Mammary epithelial cell (primary cell): ENCODE measurements around the gene PCDHA8.

ENCODE experiments used
- EZH2 ChIP-seq: IDR thresholded peaks from 2 replicates; pipeline ENCODE4 v1.6.1; 2012; ENCODE audit warnings: low read length, inconsistent platforms, borderline replicate concordance
- TF ChIP-seq, protein P1 (sequence below), 2 donors: IDR thresholded peaks in 1 of 2; conservative IDR thresholded peaks in 1 of 2; 2 replicates each; pipeline ENCODE4 v1.5.1; 2011 to 2012; ENCODE audit warnings: inconsistent platforms in 2 of 2, low read length in 2 of 2, mild to moderate bottlenecking in 2 of 2, control low read depth in 1 of 2, low read depth in 1 of 2; ENCODE audit not compliant: insufficient read depth in 1 of 2; ENCODE audit errors: extremely low read depth in 1 of 2

DNA sequence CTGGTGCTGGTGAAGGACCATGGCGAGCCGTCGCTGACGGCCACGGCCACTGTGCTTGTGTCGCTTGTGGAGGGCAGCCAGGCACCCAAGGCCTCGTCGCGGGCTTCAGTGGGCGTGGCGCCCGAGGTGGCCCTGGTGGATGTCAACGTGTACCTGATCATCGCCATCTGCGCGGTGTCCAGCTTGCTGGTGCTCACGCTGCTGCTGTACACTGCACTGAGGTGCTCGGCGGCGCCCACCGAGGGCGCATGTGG lies 16.9 kb downstream of the PCDHA8 start:
- TF ChIP-seq, protein P1, sequence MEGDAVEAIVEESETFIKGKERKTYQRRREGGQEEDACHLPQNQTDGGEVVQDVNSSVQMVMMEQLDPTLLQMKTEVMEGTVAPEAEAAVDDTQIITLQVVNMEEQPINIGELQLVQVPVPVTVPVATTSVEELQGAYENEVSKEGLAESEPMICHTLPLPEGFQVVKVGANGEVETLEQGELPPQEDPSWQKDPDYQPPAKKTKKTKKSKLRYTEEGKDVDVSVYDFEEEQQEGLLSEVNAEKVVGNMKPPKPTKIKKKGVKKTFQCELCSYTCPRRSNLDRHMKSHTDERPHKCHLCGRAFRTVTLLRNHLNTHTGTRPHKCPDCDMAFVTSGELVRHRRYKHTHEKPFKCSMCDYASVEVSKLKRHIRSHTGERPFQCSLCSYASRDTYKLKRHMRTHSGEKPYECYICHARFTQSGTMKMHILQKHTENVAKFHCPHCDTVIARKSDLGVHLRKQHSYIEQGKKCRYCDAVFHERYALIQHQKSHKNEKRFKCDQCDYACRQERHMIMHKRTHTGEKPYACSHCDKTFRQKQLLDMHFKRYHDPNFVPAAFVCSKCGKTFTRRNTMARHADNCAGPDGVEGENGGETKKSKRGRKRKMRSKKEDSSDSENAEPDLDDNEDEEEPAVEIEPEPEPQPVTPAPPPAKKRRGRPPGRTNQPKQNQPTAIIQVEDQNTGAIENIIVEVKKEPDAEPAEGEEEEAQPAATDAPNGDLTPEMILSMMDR (conservative IDR thresholded peaks at IDR 0.05 in 1 of 2, IDR thresholded peaks at IDR 0.05 in 1 of 2; ENCODE audit: extremely low read depth in 1 of 2, insufficient read depth in 1 of 2, low read depth in 1 of 2, low read length in 2 of 2) = no peak
- no peak for TF ChIP-seq EZH2
